OCI-LY1 (cell line): Measurements from ENCODE around the gene BEND3.

ENCODE experiments used
- H2AFZ ChIP-seq: fragments of 200-600 bp; sonication (generic), shearing (Covaris generic); 2 replicates; pipeline ENCODE4 v1.6.0; 2014; ENCODE audit warnings: antibody characterized with exemption, mild to moderate bottlenecking, low read length
- H3F3A ChIP-seq: fragments of 200-600 bp; sonication (generic), shearing (Covaris generic); 2 replicates; pipeline ENCODE4 v1.6.0; 2014; ENCODE audit warnings: mild to moderate bottlenecking, antibody characterized with exemption, low read length, moderate library complexity; ENCODE audit not compliant: insufficient read depth
- H3K27ac ChIP-seq: fragments of 200-600 bp; sonication (generic); 2 replicates; pipeline ENCODE4 v1.5.1; 2014; ENCODE audit warnings: low read length, mixed run types, mild to moderate bottlenecking, low read depth; ENCODE audit not compliant: poor library complexity, severe bottlenecking
- H3K27me3 ChIP-seq: fragments of 200-600 bp; sonication (generic); 2 replicates; pipeline ENCODE4 v1.6.0; 2014; ENCODE audit warnings: antibody characterized with exemption, mild to moderate bottlenecking, low read length, moderate library complexity; ENCODE audit not compliant: insufficient read depth
- H3K36me3 ChIP-seq: fragments of 200-600 bp; sonication (generic); 2 replicates; pipeline ENCODE4 v1.6.1; 2014; ENCODE audit warnings: mild to moderate bottlenecking, antibody characterized with exemption, low read length, moderate library complexity, mixed read lengths; ENCODE audit not compliant: insufficient read depth
- H3K4me1 ChIP-seq: fragments of 200-600 bp; sonication (generic); 2 replicates; pipeline ENCODE4 v1.5.1; 2014; ENCODE audit warnings: mild to moderate bottlenecking, low read length, moderate library complexity; ENCODE audit not compliant: insufficient read depth, severe bottlenecking
- H3K4me2 ChIP-seq: fragments of 200-600 bp; sonication (generic), shearing (Covaris generic); 2 replicates; pipeline ENCODE4 v1.6.1; 2014; ENCODE audit warnings: low read length
- H3K4me3 ChIP-seq: fragments of 200-600 bp; sonication (generic); 2 replicates; pipeline ENCODE4 v1.5.1; 2014; ENCODE audit warnings: low read length, low read depth, mild to moderate bottlenecking, mixed read lengths; ENCODE audit not compliant: poor library complexity, severe bottlenecking
- H3K79me2 ChIP-seq: fragments of 200-600 bp; shearing (Covaris generic); 2 replicates; pipeline ENCODE4 v1.6.1; 2016; ENCODE audit warnings: mixed run types, low read length, mixed read lengths; ENCODE audit not compliant: insufficient read depth
- H3K9ac ChIP-seq: fragments of 200-600 bp; sonication (generic), shearing (Covaris generic); 2 replicates; pipeline ENCODE4 v1.6.1; 2014; ENCODE audit warnings: mild to moderate bottlenecking, low read length, mixed read lengths
- H3K9me2 ChIP-seq: fragments of 200-600 bp; sonication (generic), shearing (Covaris generic); 2 replicates; pipeline ENCODE4 v1.6.1; 2014; ENCODE audit warnings: low read depth, mild to moderate bottlenecking, low read length, mixed read lengths
- H3K9me3 ChIP-seq: fragments of 200-600 bp; shearing (Covaris generic); 2 replicates; pipeline ENCODE4 v1.6.1; 2014; ENCODE audit warnings: low read length, mixed read lengths
- H4K20me1 ChIP-seq: fragments of 200-600 bp; sonication (generic), shearing (Covaris generic); 2 replicates; pipeline ENCODE4 v1.6.0; 2016; ENCODE audit warnings: mild to moderate bottlenecking, low read length; ENCODE audit not compliant: insufficient read depth
- EZH2 ChIP-seq: fragments of 200-600 bp; sonication (generic), shearing (Covaris generic); IDR thresholded peaks from 2 replicates; pipeline ENCODE4 v1.8.0; 2017; ENCODE audit warnings: borderline replicate concordance, mixed run types, mild to moderate bottlenecking, antibody characterized with exemption, low read length, moderate library complexity, mixed read lengths
- TF ChIP-seq, protein P1 (sequence below): fragments of 200-600 bp; sonication (generic), shearing (Covaris generic); IDR thresholded peaks from 2 replicates; pipeline ENCODE4 v1.5.1; 2017; ENCODE audit warnings: mild to moderate bottlenecking, antibody characterized with exemption, low read length, moderate library complexity, mixed read lengths

BEND3 gene

GRCh38 chr6:107132330-107132954 is 17.1 kb upstream of the BEND3 start:
- Histone ChIP-seq H3F3A (0 out of 2 replicates have a peak, but pooled peaks cover 6% of the 10 kb centered on the region), H3K4me3 (peak overlapping the region; percentile 30), H3K36me3 (no peaks in the 10 kb centered on the region), H3K27ac (no peak overlapping the region), H3K27me3 (no peaks in the 10 kb centered on the region), H3K9ac (no peak overlapping the region; the same call in 1 of the 2 replicates), H3K79me2 (no peaks in the 10 kb centered on the region), H2AFZ (0 out of 2 replicates have a peak overlapping the region, but pooled peaks have one; percentile 66), H3K9me3 (no peaks in the 10 kb centered on the region), H4K20me1 (no peaks in the 10 kb centered on the region), H3K4me1 (peaks cover 21% of the 10 kb centered on the region), H3K9me2 (no peaks in the 10 kb centered on the region), H3K4me2 (peak overlapping the region; percentile 56)
- TF ChIP-seq, protein P1, sequence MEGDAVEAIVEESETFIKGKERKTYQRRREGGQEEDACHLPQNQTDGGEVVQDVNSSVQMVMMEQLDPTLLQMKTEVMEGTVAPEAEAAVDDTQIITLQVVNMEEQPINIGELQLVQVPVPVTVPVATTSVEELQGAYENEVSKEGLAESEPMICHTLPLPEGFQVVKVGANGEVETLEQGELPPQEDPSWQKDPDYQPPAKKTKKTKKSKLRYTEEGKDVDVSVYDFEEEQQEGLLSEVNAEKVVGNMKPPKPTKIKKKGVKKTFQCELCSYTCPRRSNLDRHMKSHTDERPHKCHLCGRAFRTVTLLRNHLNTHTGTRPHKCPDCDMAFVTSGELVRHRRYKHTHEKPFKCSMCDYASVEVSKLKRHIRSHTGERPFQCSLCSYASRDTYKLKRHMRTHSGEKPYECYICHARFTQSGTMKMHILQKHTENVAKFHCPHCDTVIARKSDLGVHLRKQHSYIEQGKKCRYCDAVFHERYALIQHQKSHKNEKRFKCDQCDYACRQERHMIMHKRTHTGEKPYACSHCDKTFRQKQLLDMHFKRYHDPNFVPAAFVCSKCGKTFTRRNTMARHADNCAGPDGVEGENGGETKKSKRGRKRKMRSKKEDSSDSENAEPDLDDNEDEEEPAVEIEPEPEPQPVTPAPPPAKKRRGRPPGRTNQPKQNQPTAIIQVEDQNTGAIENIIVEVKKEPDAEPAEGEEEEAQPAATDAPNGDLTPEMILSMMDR, result peak; percentile 65
- TF ChIP-seq EZH2, result no peak

GRCh38 chr6:107129370-107129925 is 14.1 kb upstream of the BEND3 start:
- Histone ChIP-seq H4K20me1 (no peaks in the 10 kb centered on the region), H3K9me2 (no peaks in the 10 kb centered on the region), H3K27me3 (no peaks in the 10 kb centered on the region), H3K27ac (peak overlapping the region; percentile 71), H2AFZ (no peak overlapping the region), H3K4me1 (peaks cover 37% of the 10 kb centered on the region), H3K4me3 (no peak overlapping the region), H3K4me2 (peak overlapping the region; percentile 15; the same call in 1 of the 2 replicates), H3K79me2 (no peaks in the 10 kb centered on the region), H3F3A (0 out of 2 replicates have a peak, but pooled peaks cover 6% of the 10 kb centered on the region), H3K9me3 (no peaks in the 10 kb centered on the region), H3K9ac (no peak overlapping the region), H3K36me3 (no peaks in the 10 kb centered on the region)
- TF ChIP-seq, protein P1, result no peak
- TF ChIP-seq EZH2, result no peak

- no peak overlapping the region for H3K9ac ChIP-seq
- H4K20me1 ChIP-seq, result no peaks in the 10 kb centered on the region
- peaks cover 42% of the 10 kb centered on the region for H3K4me1 ChIP-seq
- peak overlapping the region; percentile 71 for H3K27ac ChIP-seq
- no peak overlapping the region for H3K4me3 ChIP-seq
- H3F3A ChIP-seq, result 0 out of 2 replicates have a peak, but pooled peaks cover 6% of the 10 kb centered on the region
- H2AFZ ChIP-seq, result no peak overlapping the region
- H3K4me2 ChIP-seq, result no peak overlapping the region
- no peaks in the 10 kb centered on the region for H3K79me2 ChIP-seq
- TF ChIP-seq, protein P1, result no peak
- no peaks in the 10 kb centered on the region for H3K27me3 ChIP-seq
- no peaks in the 10 kb centered on the region for H3K9me3 ChIP-seq
- H3K36me3 ChIP-seq, result no peaks in the 10 kb centered on the region
- H3K9me2 ChIP-seq, result no peaks in the 10 kb centered on the region
These were observed 13.3 kb upstream of the BEND3 start for GRCh38 chr6:107128577-107128976.
